Measurements from ENCODE around the gene ZNF212.
"Not testable (repeated sequence)": the region's sequence is repeated elsewhere in the genome, so short reads cannot be mapped to it uniquely, and the experiment has no call there.

Gene ZNF212

DNA sequence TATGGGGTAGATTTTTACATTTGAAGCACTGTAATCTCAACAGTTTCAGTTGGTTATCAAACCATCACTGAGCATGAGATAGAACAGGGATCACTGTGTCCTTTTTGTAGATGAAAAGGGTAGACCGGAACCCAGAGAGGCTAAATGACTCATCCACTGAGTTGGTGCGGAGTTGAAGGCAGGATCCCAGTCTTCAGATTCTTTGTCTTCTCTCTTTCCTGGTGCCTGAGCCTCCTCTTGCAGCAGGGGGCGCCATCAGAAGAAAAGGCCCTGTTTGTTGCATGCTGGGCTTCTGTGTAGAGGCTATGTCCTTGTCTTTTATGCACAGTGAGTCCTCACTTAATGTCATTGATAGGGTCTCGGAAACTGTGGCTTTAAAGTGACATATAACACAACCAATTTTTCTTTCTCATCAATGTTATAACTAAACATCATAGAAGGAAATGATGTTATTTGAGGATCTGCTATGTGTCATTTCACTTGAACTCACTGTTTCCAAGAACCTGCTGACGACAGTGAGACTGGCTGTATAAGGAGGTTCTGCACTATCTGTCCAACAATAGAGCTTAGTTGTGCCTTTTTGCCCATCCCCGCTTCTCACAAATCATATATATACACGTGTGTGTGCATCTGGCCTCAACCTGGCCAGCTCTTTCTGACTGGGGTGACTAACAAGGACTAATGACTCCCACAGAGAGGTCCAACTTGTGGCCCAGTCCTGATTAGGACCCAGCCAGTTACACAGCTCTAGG lies 29.8 kb upstream of the ZNF212 start:
- ATAC-seq, result peak; percentile 84

DNA sequence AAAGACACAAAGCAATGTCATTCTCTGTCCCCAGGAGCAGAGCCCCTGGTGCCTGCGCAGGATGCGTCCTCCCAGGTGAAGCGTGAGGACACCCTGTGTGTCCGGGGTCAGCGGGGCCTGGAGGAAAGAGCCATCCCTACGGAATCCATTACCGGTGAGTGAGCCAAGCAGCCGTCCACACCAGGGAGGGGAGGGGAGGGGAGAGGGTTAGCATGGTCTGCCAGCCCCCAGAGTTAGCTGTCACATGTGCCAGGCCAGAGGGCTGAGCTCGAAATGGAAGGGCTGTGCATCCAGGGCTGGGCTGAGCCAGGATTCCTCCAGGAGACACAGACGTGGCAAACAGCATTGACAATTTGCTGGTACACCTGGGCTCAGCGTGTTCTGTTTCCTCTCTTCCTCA lies 28.9 kb upstream of the ZNF212 start:
- H3K4me3 Mint-ChIP-seq, result no peak overlapping the region
- no peak for DNase-seq
- no peaks in the 10 kb centered on the region for H3K9me3 Mint-ChIP-seq
- no peak for ATAC-seq
- peaks cover 6% of the 10 kb centered on the region for H3K4me1 Mint-ChIP-seq
- H3K27ac Mint-ChIP-seq, result no peak overlapping the region
- no peaks in the 10 kb centered on the region for H3K27me3 Mint-ChIP-seq

More for the DNA sequence above, 29.8 kb upstream of the ZNF212 start:
- H3K4me1 Mint-ChIP-seq, result peaks cover 6% of the 10 kb centered on the region
- no peak overlapping the region for H3K27ac Mint-ChIP-seq
- H3K4me3 Mint-ChIP-seq, result no peak overlapping the region
- DNase-seq, result peak; percentile 35 to 64
- H3K9me3 Mint-ChIP-seq, result no peaks in the 10 kb centered on the region
- no peaks in the 10 kb centered on the region for H3K27me3 Mint-ChIP-seq

DNA sequence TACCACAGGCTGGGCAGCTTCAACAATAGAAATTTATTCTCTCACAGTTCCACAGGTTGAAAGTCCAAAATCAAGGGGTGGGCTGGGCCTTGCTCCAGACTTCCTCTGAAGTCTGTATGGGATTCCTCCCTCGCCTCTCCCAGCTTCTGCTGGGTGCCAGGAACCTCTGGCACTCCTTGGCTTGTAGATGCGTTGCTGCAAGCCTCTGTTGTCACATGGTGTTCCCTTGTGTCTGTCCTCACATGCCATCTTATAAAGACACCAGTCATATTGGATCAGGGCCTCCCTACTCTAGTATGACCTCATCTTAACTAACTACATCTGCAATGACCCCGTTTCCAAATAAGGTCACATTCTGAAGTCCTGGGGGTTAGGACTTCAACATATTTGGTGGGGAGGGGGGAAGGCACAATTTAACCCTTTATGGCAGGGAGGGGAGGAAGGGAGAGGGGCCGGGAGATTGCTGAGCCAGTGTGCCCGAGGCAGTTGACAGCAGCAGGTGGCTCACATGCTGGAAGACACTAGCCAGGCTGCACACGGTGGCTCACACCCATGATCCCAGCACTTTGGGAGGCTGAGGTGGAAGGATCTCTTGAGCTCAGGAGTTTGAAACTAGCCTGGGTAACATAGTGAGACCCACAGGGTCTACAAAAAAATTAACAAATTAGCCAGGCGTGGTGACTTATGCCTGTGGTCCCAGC lies 25.3 kb upstream of the ZNF212 start:
- no peak for ATAC-seq
- H3K4me3 Mint-ChIP-seq, result no peak overlapping the region
- H3K9me3 Mint-ChIP-seq, result no peaks in the 10 kb centered on the region
- H3K27me3 Mint-ChIP-seq, result no peaks in the 10 kb centered on the region
- H3K4me1 Mint-ChIP-seq, result peaks cover 5% of the 10 kb centered on the region
- no peak for DNase-seq
- H3K27ac Mint-ChIP-seq, result peak overlapping the region in 1 of 2 donors; percentile 38

DNA sequence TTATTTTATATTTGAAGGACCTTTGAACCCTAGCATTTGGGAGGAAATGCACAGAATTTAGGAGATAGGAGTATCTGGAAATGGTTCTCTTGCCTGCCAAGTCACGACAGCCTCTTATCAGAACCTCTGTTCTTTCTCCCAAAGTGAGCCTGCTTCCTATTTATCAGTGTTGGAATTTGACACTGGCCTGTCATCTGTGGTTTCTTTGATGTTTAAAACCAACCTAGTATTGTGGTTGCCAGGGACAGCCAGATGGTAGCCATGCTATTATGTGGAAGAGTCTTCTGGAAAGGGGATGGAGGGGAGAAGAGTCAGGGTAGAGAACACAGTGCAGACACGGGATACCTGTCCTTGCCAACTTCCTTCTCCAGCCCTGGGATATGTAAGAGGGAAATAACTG lies 23.0 kb upstream of the ZNF212 start:
- no peak for ATAC-seq
- H3K9me3 Mint-ChIP-seq, result no peaks in the 10 kb centered on the region
- no peaks in the 10 kb centered on the region for H3K4me1 Mint-ChIP-seq
- H3K4me3 Mint-ChIP-seq, result no peak overlapping the region
- no peak for DNase-seq
- no peaks in the 10 kb centered on the region for H3K27me3 Mint-ChIP-seq
- peak overlapping the region in 1 of 2 donors; percentile 65 for H3K27ac Mint-ChIP-seq

DNA sequence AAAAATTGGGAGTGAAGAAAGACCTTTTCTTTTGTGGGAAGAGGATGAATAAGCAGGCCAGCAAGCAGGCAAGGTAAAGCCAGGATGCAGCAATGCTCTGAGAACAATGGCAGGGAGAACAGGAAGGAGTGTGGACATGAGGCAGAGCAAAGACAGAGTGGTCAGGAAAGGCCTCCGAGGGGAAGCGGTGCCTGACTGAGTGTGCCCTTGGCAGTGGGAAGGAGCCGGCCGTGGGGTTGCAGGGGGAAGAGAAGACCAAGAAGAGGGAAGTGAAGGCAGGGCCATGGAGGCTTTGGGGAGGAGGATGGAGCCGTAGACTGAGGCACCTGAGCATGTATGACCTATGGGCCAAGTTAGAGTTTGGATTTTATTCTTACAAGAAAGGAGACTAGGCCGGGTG lies 21.9 kb upstream of the ZNF212 start:
- Mint-ChIP-seq H3K4me1 (no peaks in the 10 kb centered on the region), H3K9me3 (no peaks in the 10 kb centered on the region), H3K27ac (no peak overlapping the region), H3K4me3 (no peak overlapping the region), H3K27me3 (no peaks in the 10 kb centered on the region)
- DNase-seq (no peak), ATAC-seq (no peak)

DNA sequence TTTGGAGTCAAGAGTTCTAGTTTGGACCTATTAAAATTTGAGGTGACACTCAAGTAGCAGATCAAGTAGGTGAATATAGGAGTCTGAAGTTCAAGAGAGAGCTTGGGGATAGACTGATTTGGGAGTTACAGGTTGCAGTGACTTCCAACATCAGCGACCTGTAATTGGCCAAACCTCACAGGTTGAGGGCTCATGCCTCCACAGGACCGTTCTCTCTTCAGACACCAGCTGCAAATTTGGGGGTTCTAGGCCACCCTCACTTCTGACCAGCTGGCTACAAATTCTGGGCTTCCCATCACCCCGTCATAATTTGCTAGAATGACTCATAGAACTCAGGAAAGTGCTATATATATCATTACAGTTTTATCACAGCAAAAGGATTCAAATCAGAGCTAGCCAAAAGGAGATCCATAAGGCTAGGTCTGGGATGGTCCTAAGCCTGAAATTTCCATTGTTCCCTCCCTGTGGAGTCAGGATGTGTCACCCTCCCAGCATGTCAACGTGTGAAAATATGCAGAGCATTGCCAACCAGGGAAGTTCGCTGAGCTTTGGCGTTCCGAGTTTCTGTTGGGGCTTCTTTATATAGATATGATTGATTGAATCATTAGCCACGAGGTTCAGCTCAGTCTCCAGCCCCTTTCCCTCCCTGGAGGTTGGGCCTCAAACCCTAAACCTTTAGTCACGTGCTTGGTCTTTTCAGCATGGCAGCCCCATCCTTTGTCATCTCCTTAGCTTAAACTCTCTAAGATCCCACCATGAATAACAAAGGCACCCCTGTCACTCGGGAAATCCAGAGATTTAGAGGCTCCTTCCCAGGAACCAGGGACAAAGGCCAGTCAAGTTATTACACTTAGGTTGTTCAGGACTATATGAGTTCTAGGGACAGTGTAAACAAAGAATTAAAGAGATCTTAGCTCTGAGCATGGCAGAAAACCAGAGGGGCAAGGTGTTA lies 20.7 kb upstream of the ZNF212 start:
- ATAC-seq (no peak), DNase-seq (no peak)
- Mint-ChIP-seq H3K4me1 (no peaks in the 10 kb centered on the region), H3K27me3 (no peaks in the 10 kb centered on the region), H3K9me3 (no peaks in the 10 kb centered on the region), H3K27ac (peak overlapping the region; percentile 43 to 68), H3K4me3 (no peak overlapping the region)

DNA sequence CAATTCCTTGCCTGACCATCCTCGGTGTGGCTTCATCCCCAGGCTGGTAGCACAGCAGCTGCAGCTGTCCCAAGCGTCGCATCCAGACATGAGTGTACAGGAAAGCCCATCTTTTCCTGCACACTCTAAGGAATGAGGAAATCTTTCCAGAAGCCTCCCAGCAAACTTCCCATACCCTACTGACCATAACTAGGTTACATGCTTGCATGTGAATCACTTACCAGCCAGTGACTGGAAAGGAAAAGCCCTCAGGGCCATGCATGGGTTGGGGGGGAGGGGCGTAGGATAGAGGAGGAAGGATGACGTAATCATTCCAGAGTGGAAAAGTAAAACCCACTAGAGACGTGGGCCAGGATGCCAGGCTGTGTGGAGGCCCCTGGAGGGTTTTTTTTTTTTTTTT lies 18.9 kb upstream of the ZNF212 start:
- H3K27me3 Mint-ChIP-seq, result no peaks in the 10 kb centered on the region
- no peak for DNase-seq
- no peak for ATAC-seq
- H3K4me3 Mint-ChIP-seq, result no peak overlapping the region
- H3K4me1 Mint-ChIP-seq, result no peaks in the 10 kb centered on the region
- H3K9me3 Mint-ChIP-seq, result no peaks in the 10 kb centered on the region
- H3K27ac Mint-ChIP-seq, result no peak overlapping the region

DNA sequence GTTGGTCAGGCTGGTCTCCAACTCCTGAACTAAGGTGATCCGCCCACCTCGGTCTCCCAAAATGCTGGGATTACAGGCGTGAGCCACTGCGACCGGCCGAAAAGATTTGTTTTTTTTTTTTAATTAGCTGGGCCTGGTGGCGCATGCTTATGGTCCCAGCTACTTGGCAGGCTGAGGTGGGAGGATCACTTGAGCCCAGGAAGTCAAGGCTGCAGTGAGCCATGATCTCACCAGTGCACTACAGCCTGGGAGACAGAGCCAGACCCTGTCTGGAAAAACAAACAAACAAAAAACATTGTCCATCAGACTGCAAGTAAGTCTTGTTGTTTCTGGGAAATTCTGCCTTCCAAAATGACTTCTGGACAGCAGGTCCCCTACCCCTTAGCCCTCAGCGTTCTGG lies 16.3 kb upstream of the ZNF212 start:
- no peak for ATAC-seq
- no peaks in the 10 kb centered on the region for H3K9me3 Mint-ChIP-seq
- no peaks in the 10 kb centered on the region for H3K4me1 Mint-ChIP-seq
- peak overlapping the region in 1 of 2 donors; percentile 27 for H3K27ac Mint-ChIP-seq
- H3K4me3 Mint-ChIP-seq, result no peak overlapping the region
- DNase-seq, result no peak
- H3K27me3 Mint-ChIP-seq, result no peaks in the 10 kb centered on the region

DNA sequence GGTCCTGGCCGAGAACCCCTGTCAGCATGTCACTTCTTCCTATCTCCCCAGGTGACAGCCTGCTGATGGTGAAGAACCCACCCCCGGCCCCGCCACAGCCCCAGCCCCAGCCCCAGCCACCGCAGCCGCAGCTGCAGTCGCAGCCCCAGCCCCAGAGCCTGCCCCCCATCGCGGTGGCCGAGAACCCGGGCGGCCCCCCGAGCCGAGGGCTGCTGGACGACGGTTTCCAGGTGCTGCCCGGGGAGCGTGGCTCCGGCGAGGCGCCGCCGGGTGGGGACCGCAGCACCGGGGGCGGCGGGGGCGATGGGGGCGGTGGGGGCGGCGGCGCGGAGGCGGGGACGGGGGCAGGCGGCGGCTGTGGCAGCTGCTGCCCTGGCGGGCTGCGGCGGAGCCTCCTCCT lies 15.7 kb upstream of the ZNF212 start:
- Mint-ChIP-seq H3K9me3 (no peaks in the 10 kb centered on the region), H3K27me3 (no peaks in the 10 kb centered on the region), H3K4me3 (no peak overlapping the region), H3K4me1 (no peaks in the 10 kb centered on the region), H3K27ac (no peak overlapping the region)
- ATAC-seq (peak; percentile 51), DNase-seq (no peak)

DNA sequence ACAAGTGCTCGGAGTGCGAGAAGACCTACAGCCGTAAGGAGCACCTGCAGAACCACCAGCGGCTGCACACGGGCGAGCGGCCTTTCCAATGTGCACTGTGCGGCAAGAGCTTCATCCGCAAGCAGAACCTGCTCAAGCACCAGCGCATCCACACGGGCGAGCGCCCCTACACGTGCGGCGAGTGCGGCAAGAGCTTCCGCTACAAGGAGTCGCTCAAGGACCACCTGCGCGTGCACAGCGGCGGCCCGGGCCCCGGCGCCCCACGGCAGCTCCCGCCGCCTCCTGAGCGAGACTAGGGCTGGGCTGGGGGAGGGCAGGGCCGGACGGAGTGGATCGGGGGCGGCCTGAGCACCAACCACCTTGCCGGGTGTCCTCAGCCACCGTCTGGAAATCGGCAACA lies 15.1 kb upstream of the ZNF212 start:
- Mint-ChIP-seq H3K4me3 (no peak overlapping the region), H3K27me3 (peaks cover 2% of the 10 kb centered on the region), H3K27ac (no peak overlapping the region), H3K4me1 (no peaks in the 10 kb centered on the region), H3K9me3 (no peaks in the 10 kb centered on the region)
- no peak for DNase-seq
- ATAC-seq, result peak; percentile 47

DNA sequence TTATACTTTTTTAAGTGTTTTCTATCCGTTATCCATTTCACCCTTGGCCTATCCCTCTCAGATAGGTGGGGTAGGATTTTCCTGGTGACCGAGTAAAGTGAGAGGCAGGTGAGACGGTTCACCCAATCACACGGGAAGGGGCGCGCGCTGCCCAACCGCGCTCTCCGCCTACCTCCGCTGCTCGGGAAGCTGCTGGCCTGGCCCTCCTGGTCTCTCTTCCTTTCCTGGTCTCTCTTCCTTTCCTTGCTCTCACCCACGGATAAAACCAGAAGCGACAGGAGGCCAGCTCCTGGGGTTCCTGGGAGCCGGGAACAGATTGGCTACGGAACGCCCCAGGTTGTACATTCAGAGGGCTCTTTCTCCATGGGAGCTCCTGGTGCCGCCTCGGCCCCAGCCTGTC lies 14.3 kb upstream of the ZNF212 start:
- Mint-ChIP-seq H3K4me1 (no peaks in the 10 kb centered on the region), H3K27me3 (peaks cover 9% of the 10 kb centered on the region), H3K27ac (no peak overlapping the region), H3K9me3 (no peaks in the 10 kb centered on the region), H3K4me3 (no peak overlapping the region)
- ATAC-seq (no peak), DNase-seq (no peak)

DNA sequence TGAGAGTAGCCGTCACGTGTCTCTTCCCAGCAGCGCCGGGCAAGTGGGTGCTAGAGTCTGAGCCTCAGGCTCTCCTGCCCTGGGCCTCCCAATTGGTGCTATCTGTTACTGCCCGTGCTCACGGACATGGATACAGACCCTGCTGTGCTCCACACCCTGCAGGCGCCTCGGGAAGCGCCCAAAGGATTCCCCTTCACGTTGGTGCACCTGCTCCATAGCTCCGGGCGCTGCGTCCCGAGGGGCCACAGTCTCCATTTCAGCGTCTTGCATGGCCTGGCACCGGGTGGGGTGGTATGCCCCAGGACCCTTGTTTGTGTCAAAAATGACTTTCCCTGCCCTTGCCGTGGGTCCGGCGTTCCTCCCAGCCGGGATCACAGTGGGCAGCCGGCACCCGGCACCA lies 13.8 kb upstream of the ZNF212 start:
- Mint-ChIP-seq H3K27me3 (peaks cover 13% of the 10 kb centered on the region), H3K27ac (no peak overlapping the region), H3K4me1 (no peaks in the 10 kb centered on the region), H3K9me3 (no peaks in the 10 kb centered on the region), H3K4me3 (no peak overlapping the region)
- ATAC-seq (no peak), DNase-seq (no peak)

DNA sequence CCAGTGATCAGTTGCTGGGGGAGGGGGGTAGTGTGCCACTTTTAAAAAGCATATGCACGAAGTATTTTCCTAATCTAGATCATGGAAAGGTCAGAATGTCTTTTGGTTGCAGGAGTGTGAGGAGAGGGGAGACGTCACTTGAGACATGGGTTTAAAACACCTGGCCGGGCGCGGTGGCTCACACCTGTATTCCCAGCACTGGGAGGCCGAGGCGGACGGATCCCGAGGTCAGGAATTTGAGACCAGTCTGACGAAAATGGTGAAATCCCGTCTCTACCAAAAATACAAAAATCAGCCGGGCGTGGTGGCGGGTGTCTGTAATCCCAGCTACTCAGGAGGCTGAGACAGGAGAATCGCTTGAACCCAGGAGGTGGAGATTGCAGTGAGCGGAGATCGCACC lies 13.1 kb upstream of the ZNF212 start:
- H3K4me1 Mint-ChIP-seq, ATAC-seq, H3K4me3 Mint-ChIP-seq, DNase-seq, H3K9me3 Mint-ChIP-seq, H3K27ac Mint-ChIP-seq: not testable (repeated sequence)
- peaks cover 13% of the 10 kb centered on the region for H3K27me3 Mint-ChIP-seq

DNA sequence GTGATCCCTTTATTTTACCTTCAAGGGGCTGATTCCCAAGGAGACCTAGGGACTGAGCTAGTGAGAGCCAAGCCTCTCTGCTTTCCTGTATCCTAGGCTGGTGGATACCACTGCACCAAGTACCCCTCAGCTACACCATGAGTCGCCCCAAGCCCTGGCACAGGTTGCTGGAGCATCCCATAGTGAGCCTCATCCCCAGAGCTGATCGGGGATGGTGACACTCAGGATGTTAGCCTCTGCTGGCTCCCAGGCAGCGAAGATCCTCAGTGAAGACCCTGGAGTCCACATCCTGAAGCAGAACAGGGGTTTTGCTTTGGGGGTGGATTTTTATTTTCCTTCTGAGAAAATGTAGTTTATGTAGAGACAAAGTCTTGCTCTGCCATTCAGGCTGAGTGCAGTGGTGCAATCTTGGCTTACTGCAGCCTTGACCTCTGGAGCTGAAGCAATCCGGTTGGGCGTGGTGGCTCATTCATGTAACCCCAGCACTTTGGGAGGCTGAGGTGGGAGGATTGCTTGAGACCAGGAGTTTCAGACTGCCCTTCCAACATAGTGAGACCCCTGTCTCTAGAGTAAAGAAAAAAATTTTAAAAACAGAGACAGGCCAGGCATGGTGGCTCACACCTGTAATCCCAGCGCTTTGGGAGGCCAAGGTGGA lies 12.5 kb upstream of the ZNF212 start:
- no peak overlapping the region for H3K27ac Mint-ChIP-seq
- no peak overlapping the region for H3K4me3 Mint-ChIP-seq
- no peak for DNase-seq

DNA sequence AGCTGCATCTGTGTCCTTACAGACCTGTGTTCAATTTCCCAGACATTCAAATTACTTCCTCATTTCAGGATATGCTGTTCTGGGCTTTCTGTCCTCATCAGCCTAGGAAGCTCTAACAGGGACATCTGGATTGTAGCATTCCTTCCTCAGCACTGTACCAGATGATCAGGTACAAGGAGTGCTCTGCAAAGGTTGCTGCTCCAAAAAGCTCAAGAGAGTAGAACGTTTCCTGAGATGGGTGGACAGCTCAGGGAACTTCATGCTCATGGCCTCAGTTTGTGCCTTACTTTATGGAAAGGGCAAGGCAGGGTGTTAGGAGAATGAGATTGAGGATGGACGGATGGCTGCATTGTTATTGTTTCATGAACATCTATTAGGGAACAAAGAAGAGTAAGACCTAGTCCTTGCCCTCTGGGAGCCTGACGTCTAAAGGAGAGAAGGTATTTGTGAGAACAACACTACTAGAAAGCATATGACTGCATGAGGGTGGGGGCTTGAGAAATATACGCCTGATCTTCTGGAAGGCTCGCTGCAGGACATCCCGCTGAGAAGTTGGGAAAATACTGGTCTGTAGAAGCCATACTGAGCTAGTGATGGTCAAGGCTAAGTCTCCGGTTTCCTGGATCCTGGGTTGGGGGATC lies 10.5 kb upstream of the ZNF212 start:
- no peak for ATAC-seq
- H3K27me3 Mint-ChIP-seq, result peaks cover 25% of the 10 kb centered on the region
- H3K4me3 Mint-ChIP-seq, result no peak overlapping the region
- H3K4me1 Mint-ChIP-seq, result no peaks in the 10 kb centered on the region
- H3K9me3 Mint-ChIP-seq, result no peaks in the 10 kb centered on the region
- DNase-seq, result no peak
- H3K27ac Mint-ChIP-seq, result no peak overlapping the region

More for the DNA sequence above, 12.5 kb upstream of the ZNF212 start:
- no peaks in the 10 kb centered on the region for H3K4me1 Mint-ChIP-seq
- no peaks in the 10 kb centered on the region for H3K9me3 Mint-ChIP-seq
- peaks cover 13% of the 10 kb centered on the region for H3K27me3 Mint-ChIP-seq
- ATAC-seq, result no peak
